Tibial nerve (tissue), 3 donors: ENCODE results near the gene HRC.

Experiments
- POLR2A ChIP-seq, 2 donors: fragments of 450-650 bp; IDR thresholded peaks; one replicate each; pipeline ENCODE4 v1.6.1; 2017; ENCODE audit warnings: antibody characterized with exemption in 2 of 2, mild to moderate bottlenecking in 2 of 2, moderate library complexity in 2 of 2
- TF ChIP-seq, protein P1 (sequence below), 5 experiments: fragments of 200-600 bp in 3 of 5; fragments of 450-650 bp in 2 of 5; sonication (generic) in 3 of 5; IDR thresholded peaks; one replicate each; pipeline ENCODE4 v1.5.1; 2016 to 2019; ENCODE audit warnings: antibody characterized with exemption in 5 of 5, mild to moderate bottlenecking in 3 of 5, moderate library complexity in 2 of 5

DNA sequence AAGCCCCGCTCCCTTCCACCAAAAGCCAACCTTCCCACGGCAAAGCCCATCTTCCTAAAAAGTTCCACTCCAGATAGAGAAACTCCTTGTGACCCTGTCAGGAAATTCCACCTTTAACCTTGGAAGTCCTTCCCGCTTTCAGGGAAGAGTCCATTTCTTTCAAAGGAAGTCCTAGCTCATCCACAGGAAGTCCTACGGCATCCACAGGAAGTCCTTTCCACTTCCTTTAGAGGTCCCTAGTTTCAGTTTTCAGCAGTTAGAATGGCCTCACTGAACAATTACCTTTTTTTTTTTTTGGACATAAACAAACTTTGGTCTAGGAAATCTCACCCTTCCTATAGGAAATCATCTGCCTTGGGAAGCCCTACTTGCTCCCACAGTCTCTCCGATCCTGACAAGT is 34.1 kb upstream of the HRC start:
- TF ChIP-seq, protein P1, sequence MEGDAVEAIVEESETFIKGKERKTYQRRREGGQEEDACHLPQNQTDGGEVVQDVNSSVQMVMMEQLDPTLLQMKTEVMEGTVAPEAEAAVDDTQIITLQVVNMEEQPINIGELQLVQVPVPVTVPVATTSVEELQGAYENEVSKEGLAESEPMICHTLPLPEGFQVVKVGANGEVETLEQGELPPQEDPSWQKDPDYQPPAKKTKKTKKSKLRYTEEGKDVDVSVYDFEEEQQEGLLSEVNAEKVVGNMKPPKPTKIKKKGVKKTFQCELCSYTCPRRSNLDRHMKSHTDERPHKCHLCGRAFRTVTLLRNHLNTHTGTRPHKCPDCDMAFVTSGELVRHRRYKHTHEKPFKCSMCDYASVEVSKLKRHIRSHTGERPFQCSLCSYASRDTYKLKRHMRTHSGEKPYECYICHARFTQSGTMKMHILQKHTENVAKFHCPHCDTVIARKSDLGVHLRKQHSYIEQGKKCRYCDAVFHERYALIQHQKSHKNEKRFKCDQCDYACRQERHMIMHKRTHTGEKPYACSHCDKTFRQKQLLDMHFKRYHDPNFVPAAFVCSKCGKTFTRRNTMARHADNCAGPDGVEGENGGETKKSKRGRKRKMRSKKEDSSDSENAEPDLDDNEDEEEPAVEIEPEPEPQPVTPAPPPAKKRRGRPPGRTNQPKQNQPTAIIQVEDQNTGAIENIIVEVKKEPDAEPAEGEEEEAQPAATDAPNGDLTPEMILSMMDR (IDR thresholded peaks at IDR 0.05) = no peak
- TF ChIP-seq POLR2A (IDR thresholded peaks at IDR 0.05) = no peak
